HG03469 (cell line): Measurements from ENCODE around the gene E2F3.
"Not testable (repeated sequence)": the region's sequence is repeated elsewhere in the genome, so short reads cannot be mapped to it uniquely, and the experiment has no call there.

Experiments used
- ATAC-seq: cut with Tn5 transposase; IDR thresholded peaks from one replicate; pipeline ENCODE4 v1.9.1; 2021; ENCODE audit warnings: mild to moderate bottlenecking, moderate library complexity, moderate number of reproducible peaks; ENCODE audit not compliant: unreplicated experiment

E2F3 gene

DNA sequence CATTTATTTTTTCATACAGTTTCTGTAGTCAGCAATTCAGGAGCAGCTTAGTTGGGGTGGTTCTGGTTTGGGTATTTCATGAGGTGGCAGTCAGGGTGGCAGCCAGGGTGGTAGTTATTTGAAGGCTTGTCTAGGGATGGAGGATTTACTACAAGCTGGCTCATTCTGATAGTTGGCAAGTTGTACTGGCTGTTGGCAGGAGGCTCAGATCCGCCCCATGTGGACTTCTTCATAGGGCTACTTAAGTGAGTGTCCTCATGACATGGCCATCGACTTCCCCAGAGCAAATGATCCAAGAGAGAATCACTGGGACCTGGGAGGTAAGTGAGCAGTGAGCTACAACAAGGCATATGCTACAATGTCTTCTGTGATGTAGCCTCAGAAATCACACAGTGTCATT lies 110.2 kb downstream of the E2F3 start:
- ATAC-seq, result no peak

DNA sequence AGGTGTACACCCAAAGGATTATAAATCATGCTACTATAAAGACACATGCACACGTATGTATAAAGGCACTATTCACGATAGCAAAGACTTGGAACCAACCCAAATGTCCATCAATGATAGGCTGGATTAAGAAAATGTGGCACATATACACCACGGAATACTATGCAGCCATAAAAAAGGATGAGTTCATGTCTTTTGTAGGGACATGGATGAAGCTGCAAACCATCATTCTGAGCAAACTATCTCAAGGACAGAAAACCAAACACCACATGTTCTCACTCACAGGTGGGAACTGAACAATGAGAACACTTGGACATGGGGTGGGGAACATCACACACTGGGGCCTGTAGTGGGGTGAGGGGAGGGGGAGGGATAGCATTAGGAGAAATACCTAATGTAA lies 123.5 kb downstream of the E2F3 start:
- not testable (repeated sequence) for ATAC-seq

DNA sequence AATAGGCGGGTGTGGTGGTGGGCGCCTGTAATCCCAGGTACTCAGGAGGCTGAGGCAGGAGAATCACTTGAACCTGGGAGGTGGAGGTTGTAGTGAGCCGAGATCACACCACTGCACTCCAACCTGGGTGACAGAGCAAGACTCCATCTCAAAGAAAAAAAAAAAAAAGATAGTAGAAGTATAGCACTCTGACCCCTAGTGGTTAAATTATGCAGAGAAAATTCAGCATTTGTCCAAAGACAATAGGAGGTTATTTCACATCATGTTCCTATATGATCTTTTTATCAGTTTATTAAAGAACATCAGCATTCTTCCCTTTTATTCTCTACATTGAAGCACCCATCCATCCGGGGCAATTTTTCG lies 127.4 kb downstream of the E2F3 start:
- peak; percentile 60 for ATAC-seq

DNA sequence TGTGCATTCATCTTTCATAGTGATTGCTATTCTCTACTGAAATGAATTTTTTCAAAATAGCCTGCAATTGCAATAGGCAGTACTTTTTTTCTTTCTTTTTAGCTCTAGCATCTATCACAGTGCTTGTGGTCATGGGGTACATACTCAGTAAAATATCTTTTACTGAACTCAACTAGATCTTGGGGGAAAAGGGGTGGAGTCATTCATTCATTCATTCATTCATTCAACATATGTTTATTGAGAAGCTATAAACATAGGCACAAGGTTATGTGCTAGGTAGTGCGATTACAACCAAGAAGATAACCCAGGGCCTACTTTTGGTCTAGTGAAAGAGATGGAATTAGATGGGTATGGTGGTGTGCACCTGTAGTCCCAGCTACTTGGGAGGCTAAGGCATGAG lies 131.2 kb downstream of the E2F3 start:
- ATAC-seq, result no peak

DNA sequence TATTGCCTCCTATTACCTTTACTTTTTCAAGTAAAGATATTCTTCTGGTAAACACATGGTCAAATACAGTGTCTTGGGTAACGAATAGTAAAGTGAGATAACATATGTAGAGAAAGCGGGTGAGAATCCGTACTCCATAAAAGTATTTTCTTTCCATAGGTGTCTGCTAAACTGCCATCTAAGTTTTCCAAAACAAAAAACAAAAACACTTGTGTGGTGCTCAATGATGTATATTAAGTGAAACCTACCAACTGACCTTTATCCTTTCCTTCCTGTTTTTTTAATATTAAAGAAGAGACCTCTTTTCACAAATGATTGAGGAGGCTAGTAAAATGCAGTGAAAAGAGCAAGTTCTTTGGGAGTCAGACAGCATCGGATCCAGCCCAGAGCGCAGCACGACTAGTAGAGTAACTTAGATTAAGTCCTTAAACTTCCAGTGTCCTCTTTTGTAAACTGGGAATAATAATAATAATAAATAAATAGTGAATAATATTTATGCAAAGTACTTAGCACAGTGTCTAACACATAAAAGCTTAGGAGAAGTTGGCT lies 132.1 kb downstream of the E2F3 start:
- ATAC-seq, result peak; percentile 5

DNA sequence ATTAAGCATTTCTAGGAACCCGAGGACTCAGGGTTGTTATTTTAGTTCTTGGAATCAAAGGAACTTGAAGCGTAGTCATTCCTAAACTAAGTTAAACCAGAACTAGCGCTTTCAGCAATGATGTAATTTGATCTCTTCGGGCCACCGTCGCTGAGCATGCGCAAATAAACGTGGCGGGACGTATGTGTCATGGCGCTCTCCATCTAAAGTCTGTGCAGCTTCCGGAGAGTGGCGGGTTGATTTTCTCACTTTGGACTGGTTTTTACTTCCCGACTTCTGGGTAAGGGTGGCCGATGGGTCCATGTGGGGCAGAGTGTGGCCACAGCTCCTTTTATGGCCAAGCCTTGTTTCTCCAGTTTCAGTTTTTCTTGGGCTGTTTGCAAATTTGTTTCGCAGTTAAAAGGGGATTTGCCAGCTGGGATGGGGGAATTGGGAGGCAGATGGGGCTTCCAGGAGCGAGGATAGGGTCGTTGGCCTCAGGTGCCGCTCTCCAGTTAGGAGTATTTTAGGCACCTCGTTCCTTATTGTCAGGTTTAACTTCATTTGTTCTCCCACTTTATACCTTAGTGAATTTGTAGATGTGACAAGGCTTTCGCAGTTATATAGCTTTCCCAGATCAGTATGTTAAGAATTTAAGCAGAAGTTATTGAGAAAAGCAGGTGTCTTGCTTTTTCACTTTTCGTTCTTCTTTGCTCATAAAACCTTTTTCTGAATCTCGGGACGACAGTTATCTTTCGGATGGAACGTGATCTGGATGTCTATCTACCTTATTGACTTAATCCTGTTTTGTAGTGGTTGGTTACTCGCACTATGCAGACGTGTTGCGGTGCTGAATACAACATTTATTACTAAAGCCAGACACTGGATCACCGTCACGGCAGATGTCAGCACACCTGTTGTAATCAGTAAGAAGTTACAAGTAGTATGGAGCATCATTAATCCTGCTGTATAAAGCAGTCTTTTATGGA lies 132.9 kb downstream of the E2F3 start, which contains the start of gene CDKAL1:
CDKAL1 (plus strand) TSS at position 163 of the 968 bp plus-strand sequence. CDS start 11,894 bp downstream, outside the sequence.
- ATAC-seq, result peak; percentile 78

DNA sequence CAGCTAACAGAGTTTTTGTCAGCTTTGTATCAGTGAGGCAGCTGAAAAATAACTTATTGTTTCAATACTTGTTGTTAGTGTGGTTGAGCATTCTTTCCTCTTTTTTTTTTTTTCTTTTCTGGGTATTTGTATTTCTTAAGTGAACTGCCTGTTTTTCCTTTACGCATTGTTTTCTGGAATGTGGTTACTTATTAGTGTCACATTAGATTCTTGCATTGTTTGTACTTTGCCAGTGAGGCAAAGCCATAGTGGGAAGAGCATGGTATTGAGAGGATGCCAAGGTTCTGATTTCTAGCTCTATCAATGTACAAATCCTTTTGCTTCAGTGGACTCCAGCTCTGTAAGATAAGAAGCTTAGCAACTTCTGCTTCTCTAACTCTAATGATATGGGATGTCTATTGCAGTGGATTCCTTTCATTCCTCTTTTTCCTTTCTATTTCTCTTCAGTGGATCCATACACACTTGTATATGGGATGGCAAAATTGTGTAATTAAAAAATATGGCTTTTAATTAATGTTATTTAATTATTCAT lies 136.5 kb downstream of the E2F3 start:
- no peak for ATAC-seq

DNA sequence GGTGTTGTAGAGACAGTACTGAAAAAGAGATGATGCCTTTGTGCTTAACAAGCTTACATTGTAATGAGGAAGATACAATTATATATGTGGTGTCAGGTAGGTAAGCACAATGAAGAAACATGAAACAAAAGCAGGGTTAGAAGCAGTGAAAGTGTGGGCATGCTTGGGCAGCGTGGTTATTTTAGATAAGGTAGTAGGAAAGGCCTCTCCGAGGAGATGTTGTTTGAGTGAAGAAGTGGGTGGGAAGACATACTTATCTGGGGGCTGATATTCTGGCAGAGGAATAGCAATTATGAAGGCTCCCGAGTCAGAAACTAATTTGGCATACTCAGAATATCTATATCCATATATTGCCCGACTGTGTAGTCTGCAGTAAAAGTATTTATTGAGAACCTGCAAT lies 137.2 kb downstream of the E2F3 start:
- no peak for ATAC-seq

DNA sequence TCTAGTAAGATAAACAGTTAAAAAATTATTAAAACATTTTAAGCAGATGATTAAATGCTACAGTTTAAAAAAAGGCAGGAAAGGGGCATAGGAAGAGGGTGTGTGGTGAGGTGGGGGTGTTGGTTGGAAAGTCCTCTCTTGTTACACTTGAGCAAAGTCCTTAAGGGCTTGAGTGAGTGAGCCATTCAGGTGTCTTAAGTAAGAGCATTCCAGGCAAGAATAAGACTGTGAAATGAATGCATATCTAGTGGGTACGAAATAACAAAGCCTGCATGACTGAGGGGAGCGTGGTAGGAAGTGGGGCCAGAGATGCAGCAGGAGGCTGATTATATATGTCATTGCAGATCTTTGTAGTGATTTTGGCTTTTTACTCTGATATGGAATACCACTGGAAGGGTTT lies 137.7 kb downstream of the E2F3 start:
- ATAC-seq, result no peak

DNA sequence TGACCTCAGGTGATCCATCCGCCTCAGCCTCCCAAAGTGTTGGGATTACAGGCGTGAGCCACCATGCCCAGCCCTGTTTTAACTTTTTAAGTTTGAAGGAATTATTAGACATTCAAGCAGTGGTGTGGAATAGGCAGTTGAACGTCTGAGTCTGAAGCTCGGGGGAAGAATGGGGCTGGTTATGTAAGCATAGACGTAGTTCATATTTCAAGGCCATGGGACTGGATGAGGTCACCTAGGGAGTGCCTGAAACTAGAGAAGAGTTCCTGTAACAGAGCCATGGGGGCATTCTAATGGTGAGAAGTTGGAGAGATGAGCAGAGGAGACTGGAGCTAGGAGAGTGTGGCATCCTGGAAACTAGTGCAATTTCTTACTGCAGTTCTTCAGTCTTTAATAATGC lies 139.0 kb downstream of the E2F3 start:
- ATAC-seq, result no peak

DNA sequence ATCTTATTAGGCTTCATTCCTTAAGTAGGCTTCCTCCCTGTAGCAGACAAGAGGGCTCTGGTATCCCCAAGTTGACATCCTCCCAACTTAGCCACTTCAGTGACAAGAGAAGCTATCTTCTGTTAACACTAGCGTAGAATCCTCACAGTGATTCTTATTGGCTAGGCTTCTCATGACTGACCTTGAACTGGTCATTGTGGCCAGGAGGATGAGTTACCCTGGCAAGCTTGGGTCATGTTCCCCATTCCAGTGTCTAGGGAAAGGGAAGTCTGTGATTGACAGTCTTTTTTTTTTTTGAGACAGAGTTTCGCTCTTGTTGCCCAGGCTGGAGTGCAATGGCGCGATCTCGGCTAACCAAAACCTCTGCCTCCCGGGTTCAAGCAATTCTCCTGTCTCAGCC lies 139.7 kb downstream of the E2F3 start:
- ATAC-seq, result no peak

DNA sequence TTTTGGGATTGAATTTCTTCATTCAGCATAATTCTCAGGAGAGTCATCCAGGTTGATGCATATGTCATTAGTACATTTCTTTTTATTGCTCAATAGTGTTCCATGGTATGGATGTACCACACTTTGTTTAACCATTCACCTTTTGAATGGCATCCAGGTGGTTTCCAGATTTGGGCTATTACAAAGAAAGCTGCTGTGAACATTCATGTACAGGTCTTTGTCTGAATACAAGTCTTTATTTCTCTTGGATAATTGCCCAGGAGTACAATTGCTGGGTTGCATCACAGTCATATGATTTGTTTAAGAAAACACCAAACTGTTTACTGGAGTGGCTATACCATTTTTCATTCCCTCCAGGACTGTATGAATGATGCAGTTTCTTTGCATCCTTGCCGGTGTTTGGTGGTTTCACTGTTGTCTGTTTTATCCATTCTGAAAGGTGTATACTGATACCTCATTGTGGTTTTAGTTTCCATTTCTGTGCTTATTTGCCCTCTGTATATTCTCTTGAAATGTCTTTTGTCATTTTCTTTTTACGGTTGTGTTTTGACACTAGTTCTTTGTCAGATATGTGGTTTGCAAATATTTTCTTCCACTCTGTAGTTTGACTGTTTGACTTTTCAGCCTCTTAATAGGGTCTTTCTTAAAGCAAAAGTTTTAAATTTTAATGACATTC lies 141.4 kb downstream of the E2F3 start:
- peak; percentile 97 for ATAC-seq
